ENCODE measurements around the gene ATP1B4. TPM values are rescaled to one million over a fixed set of nuclear protein-coding genes. Genes with fewer than 3 reads are reported as not detected.

ATP1B4 gene
- polyA plus RNA-seq, 1 donor (not counting 4 experiments of a cell fraction or from before 2014, with no cell fraction given), result not detected

DNA sequence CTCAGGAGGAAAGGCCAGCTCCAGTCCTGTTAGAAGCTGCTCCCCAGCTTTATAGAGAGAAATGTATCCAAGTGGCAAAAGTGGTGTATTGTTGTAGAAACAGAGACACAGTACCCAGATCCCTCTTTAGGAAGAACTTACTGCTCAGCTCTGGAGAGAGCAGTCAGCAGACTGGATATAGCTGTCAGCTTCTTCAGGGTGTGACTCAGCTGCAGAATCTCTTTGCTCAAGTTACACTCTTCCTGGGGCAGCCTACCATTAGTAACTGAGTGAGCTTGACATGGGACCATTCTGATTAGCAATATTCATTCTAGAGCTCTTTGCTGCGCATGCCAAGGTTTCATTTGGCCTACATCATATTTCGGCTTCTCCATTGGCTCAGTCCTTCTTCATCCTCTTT is 40.5 kb downstream of the ATP1B4 start:
- no peaks in the 10 kb centered on the region for H3K27me3 ChIP-seq (ENCODE audit: control insufficient read depth, extremely low read depth, insufficient read depth, low read length)
- no peaks in the 10 kb centered on the region for H3K79me2 ChIP-seq (ENCODE audit: control insufficient read depth, insufficient read depth, low read length)
- no peaks in the 10 kb centered on the region for H3K9me1 ChIP-seq (ENCODE audit: control insufficient read depth, extremely low read depth, insufficient read depth, low read length)
- no peak for TF ChIP-seq EZH2 (IDR thresholded peaks at IDR 0.05; ENCODE audit: low read length)
- TF ChIP-seq, protein P1, sequence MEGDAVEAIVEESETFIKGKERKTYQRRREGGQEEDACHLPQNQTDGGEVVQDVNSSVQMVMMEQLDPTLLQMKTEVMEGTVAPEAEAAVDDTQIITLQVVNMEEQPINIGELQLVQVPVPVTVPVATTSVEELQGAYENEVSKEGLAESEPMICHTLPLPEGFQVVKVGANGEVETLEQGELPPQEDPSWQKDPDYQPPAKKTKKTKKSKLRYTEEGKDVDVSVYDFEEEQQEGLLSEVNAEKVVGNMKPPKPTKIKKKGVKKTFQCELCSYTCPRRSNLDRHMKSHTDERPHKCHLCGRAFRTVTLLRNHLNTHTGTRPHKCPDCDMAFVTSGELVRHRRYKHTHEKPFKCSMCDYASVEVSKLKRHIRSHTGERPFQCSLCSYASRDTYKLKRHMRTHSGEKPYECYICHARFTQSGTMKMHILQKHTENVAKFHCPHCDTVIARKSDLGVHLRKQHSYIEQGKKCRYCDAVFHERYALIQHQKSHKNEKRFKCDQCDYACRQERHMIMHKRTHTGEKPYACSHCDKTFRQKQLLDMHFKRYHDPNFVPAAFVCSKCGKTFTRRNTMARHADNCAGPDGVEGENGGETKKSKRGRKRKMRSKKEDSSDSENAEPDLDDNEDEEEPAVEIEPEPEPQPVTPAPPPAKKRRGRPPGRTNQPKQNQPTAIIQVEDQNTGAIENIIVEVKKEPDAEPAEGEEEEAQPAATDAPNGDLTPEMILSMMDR (optimal IDR thresholded peaks at IDR 0.05 in 1 of 3, IDR thresholded peaks at IDR 0.05 in 1 of 3, conservative IDR thresholded peaks at IDR 0.05 in 1 of 3; ENCODE audit: extremely low read depth in 1 of 3, insufficient read depth in 2 of 3, low read length in 3 of 3), result no peak
- H3K36me3 ChIP-seq (ENCODE audit: control insufficient read depth in 2 of 2, extremely low read depth in 1 of 2, insufficient read depth in 2 of 2, low read length in 2 of 2), result no peaks in the 10 kb centered on the region
- H2AFZ ChIP-seq (ENCODE audit: control insufficient read depth, low read length), result no peak overlapping the region
- H3K9me3 ChIP-seq (ENCODE audit: control insufficient read depth, low read depth, low read length), result no peaks in the 10 kb centered on the region
- no peak overlapping the region for H3K27ac ChIP-seq (ENCODE audit: control insufficient read depth, insufficient read depth, low read length)
- no peak overlapping the region for H3K9ac ChIP-seq (ENCODE audit: control insufficient read depth, extremely low read depth, insufficient read depth, low read length)
- H3K4me3 ChIP-seq (ENCODE audit: control insufficient read depth in 2 of 3, extremely low read depth in 1 of 3, insufficient read depth in 2 of 3, low read depth in 1 of 3, low read length in 3 of 3), result no peak overlapping the region
- no peaks in the 10 kb centered on the region for H3K4me1 ChIP-seq (ENCODE audit: control insufficient read depth, extremely low read depth, insufficient read depth, low read length)
- dilution Hi-C loops (cut with MboI; ENCODE audit: extremely low pct_ligation_motif_present, low sequenced_read_pairs), result no loop called here
- H4K20me1 ChIP-seq (ENCODE audit: control insufficient read depth, extremely low read depth, insufficient read depth, low read length), result no peaks in the 10 kb centered on the region
- H3K4me2 ChIP-seq (ENCODE audit: control insufficient read depth, extremely low read depth, insufficient read depth, low read depth, low read length), result no peak overlapping the region
- FAIRE-seq (no peak), DNase-seq (ENCODE audit: low read depth, low spot score) (no peak)

DNA sequence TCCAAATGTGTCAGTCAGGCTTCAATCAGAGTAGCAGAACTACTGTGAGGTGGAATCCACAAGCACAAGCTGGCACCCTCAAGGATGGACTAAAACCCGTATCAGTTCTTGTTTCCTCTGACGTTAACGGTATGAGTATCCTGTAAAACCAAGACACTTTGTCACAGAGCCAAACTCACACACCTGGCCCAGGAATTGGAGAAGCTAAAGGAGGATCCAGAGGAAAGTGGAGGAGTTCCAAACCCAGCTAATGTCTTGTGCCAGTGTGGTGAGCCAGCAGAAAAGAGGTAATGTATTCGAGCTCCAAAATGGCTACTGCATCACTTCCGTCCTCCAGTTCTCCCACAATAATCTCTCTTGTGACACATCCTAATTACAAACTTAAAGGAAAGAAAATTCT is 44.7 kb downstream of the ATP1B4 start:
- H3K36me3 ChIP-seq (ENCODE audit: control insufficient read depth in 2 of 2, extremely low read depth in 1 of 2, insufficient read depth in 2 of 2, low read length in 2 of 2), result no peaks in the 10 kb centered on the region
- H3K27ac ChIP-seq (ENCODE audit: control insufficient read depth, insufficient read depth, low read length), result no peak overlapping the region
- no peak overlapping the region for H3K4me3 ChIP-seq (ENCODE audit: control insufficient read depth in 2 of 3, extremely low read depth in 1 of 3, insufficient read depth in 2 of 3, low read depth in 1 of 3, low read length in 3 of 3)
- no peak overlapping the region for H3K9ac ChIP-seq (ENCODE audit: control insufficient read depth, extremely low read depth, insufficient read depth, low read length)
- no peak for FAIRE-seq
- no peaks in the 10 kb centered on the region for H4K20me1 ChIP-seq (ENCODE audit: control insufficient read depth, extremely low read depth, insufficient read depth, low read length)
- no peak overlapping the region for H3K4me2 ChIP-seq (ENCODE audit: control insufficient read depth, extremely low read depth, insufficient read depth, low read depth, low read length)
- dilution Hi-C loops (cut with MboI; ENCODE audit: extremely low pct_ligation_motif_present, low sequenced_read_pairs), result no loop called here
- no peaks in the 10 kb centered on the region for H3K27me3 ChIP-seq (ENCODE audit: control insufficient read depth, extremely low read depth, insufficient read depth, low read length)
- H2AFZ ChIP-seq (ENCODE audit: control insufficient read depth, low read length), result no peak overlapping the region
- no peaks in the 10 kb centered on the region for H3K9me3 ChIP-seq (ENCODE audit: control insufficient read depth, low read depth, low read length)
- no peaks in the 10 kb centered on the region for H3K4me1 ChIP-seq (ENCODE audit: control insufficient read depth, extremely low read depth, insufficient read depth, low read length)
- no peak for TF ChIP-seq EZH2 (IDR thresholded peaks at IDR 0.05; ENCODE audit: low read length)
- TF ChIP-seq, protein P1 (optimal IDR thresholded peaks at IDR 0.05 in 1 of 3, IDR thresholded peaks at IDR 0.05 in 1 of 3, conservative IDR thresholded peaks at IDR 0.05 in 1 of 3; ENCODE audit: extremely low read depth in 1 of 3, insufficient read depth in 2 of 3, low read length in 3 of 3), result no peak
- DNase-seq (ENCODE audit: low read depth, low spot score), result no peak
- H3K79me2 ChIP-seq (ENCODE audit: control insufficient read depth, insufficient read depth, low read length), result no peaks in the 10 kb centered on the region
- no peaks in the 10 kb centered on the region for H3K9me1 ChIP-seq (ENCODE audit: control insufficient read depth, extremely low read depth, insufficient read depth, low read length)

Data from keratinocyte (primary cell).